ENCODE data around the gene ALKBH8.
"Not testable (repeated sequence)": the region's sequence is repeated elsewhere in the genome, so short reads cannot be mapped to it uniquely, and the experiment has no call there.

Gene ALKBH8

DNA sequence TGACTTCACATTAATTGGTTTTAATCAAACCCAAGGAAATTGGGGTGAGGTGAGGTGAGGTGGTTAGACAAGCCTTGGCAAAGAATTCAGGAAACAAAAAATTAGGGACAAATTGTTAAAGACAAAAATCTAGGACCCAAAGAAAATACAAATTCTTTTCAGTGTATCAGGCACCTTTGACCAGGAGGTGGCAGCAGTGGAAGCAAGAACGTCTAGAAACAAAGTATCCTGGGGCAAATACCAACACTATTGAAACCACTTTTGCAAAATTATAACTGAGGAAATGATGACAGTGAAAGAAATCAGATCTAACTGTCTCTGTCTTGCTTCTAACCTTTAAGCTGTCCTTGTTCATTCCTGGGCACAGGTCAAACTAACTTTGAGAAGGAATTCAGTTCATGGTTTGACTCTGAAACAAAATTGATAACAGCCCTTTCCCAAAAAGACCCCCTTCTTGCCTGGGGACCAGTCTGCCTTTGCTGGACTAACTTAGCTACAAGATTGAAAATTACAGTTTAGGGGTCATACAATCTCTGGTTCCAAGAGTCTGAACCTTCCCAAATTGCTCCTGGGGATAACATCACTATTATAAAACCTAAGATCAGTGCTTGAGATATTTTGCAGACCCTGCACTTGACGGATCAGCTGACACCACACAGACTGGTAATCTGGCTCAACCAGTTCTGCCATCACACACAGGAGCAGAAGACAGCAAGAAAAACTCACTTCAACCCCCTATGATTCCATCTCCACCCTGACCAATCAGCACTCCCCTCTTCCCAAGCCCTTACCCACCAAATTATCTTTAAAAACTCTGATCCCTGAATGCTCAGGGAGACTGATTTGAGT is 11.2 kb upstream of the ALKBH8 start:
- DNase-seq: peak; percentile 80

DNA sequence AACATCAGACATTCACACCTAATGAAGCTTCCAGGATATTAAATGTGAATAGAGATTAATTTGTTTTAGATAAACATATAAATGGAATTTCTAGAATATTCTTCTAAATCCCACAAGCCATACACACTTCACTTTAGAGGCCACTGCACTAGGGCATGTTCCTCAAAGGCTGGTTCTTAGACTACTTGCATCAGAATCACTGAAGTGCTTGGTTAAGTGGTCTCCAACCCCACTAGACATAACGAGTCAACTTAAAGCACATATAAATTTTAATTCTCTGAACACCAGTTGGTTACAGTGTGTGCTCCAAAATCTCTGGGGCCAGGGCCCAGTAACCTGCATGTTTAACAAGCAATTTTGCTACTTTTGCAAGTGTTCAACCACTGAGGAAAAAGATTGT is 7.9 kb upstream of the ALKBH8 start:
- no peak for DNase-seq

DNA sequence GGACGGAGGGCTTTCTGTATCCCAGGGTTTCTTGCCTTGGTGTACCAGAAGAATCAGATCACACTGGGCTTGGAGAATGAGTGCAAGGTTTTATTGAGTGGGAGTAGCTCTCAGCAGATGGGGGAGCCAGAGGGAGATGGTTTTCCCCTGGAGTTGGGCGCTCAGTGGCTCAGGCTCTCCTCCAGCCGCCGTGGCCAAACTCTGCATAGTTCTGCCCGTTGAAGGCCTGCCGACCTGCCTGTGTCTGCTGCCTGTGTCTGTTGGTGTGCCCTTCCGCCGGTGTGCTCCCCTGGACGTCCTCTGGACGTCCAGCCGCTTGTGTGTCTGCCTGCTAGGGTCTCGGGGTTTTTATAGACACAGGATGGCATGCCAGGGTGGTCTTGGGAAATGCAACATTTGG is 4.5 kb upstream of the ALKBH8 start:
- DNase-seq: no peak

DNA sequence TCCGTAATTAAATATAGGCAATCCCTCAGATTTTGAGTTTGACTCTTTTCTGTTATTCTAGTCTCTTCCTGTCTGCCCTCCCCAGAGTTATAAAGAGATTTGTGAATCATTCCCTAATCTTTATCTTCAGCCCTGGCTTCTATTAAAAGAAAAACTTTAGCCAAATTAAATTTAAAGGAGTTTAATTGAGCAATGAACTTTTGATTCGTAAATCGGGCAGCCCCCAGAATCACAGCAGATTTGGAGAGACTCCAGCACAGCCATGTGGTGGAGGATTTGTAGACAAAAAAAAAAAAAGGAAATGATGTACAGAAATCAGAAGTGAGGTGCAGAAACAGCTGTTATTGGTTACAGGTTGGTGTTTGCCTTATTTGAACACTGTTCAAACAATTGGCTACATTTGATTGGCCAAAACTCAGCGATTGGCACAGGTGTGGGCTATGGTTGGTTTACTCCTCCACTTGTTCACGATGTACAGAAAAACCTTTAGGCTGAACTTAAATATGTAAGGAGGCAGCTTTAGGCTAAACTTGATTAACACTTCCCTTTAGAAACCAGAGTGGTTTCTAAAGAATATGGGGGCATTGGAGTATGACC is 2.3 kb upstream of the ALKBH8 start:
- no peak for DNase-seq

DNA sequence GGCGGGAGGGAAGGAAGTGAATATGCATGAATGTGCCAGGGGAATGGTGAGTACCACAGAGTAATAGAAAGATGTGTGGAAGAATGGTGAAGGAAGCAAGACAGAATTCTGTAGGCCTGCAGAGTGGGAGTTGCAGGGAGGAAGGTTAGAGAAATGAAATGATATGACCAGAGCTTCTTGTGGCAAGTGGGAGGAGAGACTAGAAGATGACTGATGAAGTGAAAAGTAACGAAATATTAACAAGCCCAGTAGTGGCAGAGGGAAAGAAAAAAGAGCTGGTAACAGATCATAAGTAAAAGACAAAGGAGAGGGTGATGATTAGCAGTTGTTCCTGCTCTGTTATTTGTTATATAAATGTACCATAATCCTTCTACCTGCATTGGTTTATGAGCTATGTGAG is 1.0 kb upstream of the ALKBH8 start:
- DNase-seq: no peak

DNA sequence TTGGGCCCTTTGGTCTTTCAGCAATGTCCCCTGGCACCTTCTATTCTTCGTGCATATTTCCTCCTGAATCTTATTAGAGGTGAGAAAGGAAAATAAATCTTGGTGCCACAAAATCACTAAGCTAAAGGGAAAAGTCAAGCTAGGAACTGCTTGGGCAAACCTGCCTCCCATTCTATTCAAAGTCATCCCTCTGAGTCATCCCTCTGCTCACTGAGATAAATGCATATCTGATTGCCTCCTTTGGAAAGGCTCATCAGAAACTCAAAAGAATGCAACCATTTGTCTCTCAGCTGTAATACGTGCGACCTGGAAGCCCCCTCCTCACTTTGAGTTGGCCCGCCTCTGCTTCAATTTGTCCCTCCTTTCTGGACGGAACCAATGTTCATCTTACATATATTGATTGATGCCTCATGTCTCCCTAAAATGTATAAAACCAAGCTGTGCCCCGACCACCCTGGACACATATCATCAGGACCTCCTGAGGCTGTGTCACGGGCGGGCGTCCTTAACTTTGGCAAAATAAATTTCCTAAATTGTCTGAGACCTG is 493 bp upstream of the ALKBH8 start:
- DNase-seq: not testable (repeated sequence)

DNA sequence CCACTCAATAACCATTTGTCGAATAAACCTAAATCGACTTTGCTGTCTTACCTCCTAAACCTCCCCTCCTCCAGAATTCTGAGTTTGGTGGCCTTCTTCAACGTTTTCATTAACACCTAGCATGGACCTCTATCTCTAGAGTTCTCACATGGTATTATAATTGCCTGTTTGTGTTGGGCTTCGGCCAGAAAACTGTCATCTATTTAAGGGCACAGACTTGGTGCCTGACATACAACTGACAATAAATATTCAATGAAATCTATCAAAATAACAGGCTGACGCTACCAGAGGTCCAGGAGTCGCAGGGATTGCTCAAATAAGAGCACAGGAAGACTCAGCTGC is 687 bp downstream of the ALKBH8 start:
- DNase-seq: no peak

DNA sequence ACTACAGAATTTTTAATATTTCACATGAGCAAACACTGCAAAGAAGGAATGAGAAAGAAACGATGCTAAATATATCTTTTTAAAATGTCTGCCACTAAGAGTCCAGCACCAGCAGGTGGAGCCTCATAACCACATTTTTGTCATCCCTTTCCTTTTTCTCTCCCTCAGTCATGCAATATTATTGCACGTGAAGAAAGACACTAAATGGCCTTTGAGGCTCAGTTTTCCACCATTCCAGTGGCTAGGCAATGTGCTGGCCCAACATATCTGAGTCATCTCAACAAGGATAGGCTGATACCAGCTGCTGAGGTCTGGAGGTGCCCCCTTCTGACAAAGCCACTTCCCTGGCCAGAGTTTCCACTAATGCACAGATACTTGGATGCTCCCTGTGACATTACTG is 1.8 kb downstream of the ALKBH8 start:
- peak; percentile 68 for DNase-seq

DNA sequence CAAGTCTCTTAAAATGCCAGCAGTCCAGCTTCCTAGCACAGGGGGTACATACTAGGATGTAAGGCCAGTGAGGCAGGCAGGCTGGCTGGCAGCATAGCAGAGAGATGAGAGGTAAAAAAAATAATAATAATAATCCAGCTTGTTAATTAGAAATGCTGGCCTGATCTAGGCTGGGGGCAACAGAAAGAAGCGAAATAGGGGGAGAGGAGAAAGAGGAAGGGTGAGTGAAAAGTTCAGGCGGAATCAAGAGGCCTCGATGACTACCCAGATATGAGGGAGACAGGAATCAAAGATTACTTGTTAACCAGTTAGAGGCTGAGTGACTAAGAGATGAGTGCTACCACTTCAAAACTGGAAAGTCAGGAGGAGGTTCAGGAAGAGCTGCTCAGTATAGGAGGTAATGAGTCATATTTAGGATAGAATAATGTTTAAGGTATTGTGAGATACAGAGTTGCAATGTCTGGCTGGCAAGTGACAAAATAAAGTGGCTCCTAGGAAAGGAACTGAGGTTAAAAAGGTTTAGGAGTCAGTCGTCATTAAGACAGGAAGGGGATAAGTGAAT is 2.8 kb downstream of the ALKBH8 start:
- no peak for DNase-seq

DNA sequence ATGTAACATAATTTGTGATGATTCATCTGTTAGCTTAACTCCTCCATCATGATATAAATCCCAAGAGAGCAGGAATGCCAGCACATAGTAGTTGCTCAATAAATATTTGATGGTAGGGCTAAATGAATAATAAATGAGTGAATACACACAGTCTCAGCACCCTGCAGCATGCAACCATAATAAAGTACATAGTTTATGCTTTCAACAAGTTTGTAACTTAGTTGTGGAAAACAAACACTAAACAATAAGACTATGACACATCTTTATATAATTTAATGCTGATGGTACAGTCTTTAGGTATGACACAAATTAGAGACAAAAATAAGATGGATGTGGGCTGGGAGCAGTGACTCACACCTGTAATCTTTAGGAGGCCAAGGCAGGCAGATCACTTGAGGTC is 3.8 kb downstream of the ALKBH8 start:
- no peak for DNase-seq

DNA sequence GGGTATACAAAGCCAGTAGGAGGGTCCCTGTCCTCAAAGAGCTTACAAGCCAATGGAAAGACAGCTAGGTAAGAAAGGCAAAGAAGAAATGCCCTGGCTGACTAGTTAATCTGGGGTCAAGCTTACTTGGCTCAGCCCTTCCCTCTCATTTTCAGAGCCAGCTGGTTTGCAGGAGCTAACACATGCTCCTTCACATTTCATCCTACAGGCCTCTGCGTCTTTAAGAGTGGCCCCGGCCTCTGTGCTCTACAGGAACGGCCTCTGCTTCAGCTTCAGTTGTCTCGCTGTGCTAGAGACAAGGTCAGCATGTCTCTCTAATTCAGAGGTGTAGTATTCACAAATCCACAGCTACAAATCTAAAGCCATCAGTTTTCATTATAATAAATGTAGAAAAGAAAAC is 15.2 kb downstream of the ALKBH8 start:
- no peak for DNase-seq

DNA sequence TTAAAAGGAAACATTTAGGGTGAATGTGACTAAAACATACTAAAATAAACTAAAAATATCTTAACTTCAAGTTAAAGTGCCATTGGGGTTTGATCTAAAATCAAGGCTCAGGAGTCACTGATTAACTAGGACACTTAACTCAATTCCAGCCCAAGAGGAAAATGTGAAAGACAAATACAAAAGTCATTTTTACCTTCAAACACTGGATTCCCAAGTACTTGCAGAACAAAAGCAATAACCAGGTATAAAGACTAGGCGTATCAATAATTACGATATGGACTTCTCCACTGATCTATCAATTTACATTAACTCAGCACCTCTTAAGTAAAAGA is 15.6 kb downstream of the ALKBH8 start:
- no peak for DNase-seq

DNA sequence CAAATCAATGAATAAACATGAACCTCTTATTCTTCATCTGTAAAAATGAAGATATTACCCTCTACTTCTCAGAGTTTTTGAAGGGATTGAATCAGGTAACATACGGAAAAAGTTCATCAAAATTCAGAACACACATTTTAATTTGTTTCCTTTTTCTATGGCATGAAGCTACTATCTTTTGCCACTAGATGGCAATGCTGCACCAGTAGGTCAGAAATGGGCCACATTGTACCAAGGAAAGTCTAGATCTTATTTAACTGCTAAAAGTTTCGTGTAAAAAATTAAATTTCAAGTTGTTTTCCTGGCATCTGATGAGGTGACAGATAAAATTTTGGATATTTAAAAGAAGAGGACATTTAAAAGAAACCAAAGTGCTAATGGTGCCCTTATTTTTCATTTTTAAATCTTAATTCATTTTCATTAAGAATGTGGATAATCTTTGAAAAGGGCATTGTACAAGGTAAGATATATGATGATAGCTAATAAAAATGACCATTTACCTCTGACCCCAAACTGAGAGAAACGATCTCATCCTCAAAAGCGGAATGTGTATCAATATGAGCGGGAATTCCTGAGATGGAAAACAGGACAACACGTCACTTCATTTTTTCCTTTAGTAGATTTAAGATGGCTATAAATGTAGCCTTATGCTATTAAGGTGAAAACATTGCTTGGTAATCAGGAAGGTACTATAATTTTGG is 16.1 kb downstream of the ALKBH8 start:
- no peak for DNase-seq

DNA sequence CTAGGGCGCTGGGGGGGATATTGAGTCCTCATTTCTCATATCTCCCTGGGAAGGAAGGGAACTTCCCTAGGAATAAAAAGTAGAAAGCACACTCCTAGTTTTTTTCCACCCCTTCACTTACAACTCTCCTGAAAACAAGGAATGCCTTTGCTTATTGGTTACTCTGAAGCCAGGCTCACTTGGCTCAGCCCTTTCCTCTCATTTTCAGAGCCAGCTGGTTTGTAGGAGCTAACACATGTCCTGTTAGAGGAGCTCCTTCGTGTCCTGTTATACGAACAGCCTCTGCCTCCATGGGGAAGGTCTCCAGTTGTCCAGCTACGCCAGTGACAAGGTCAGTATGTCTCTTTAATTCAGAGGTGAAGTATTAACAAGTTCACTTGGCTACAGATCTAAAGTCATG is 17.6 kb downstream of the ALKBH8 start:
- no peak for DNase-seq

DNA sequence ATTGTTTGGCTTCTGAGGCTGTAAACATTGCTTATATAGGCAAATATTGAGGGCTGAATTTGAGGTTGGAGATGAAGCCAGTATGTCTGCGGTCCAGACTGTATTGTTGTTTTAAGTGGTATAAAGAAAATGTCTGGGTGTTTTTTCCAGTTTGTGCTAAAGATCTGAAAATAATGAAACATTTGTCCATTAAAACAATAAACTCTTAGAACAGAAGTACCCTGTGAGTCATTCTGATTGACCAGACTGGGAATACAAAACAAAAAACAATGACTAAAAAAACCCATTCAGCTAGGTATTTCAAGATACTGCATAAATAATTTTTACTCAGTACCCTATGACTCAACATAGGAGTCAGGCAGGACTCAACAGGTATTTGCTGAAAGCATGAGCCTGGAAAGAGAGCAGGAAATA is 20.4 kb downstream of the ALKBH8 start:
- DNase-seq: no peak

DNA sequence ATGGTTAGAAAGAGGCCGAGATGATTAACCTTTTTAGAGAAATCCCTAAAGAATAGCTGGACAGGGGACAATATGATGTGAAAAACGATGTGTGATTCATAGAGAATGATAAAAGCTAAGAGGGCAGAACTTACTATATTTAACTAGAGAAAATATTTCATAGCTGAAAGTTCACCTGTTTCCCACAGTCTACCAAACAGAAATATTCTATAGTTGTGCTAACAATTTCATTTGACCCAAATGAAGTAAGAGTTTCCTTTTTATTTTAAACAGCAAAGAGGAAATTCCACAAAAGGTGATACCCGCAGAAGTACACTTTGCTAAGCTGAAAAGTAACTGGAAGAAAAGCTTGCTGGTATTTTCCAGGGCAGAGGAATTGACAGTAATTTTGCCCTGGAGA is 26.7 kb downstream of the ALKBH8 start:
- DNase-seq: no peak

DNA sequence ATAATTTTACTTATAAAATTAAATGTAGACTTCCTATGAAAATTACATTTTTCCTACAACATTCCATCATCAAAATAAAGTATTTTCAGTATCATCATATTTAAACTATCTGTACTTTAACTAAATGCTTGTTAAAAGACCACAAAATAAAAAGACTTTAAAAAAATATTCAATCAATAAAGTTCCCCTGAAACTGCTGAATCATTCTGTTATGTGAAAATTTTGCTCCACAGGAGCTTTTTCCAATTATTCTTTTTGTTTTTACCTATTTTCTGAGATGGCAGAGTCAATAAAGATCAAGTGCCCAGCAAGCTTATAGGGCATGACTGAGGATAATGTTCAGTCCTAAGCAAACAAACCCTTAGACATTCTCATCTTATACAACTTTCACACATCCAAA is 27.3 kb downstream of the ALKBH8 start:
- no peak for DNase-seq

DNA sequence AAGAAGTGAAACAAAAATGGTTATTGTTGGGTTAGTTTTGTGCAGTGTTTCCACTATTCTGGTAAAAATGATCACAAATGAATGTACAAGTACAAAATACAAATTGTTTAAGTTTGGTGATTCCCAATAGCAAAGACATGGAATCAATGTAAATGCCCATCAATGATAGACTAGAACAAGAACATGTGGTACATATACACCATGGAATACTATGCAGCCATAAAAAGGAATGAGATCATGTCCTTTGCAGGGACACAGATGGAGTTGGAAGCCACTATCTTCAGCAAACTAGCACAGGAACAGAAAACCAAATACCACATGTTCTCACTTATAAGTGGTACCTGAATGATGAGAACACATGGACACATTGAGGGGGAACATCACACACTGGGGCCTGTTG is 28.4 kb downstream of the ALKBH8 start:
- DNase-seq: not testable (repeated sequence)

DNA sequence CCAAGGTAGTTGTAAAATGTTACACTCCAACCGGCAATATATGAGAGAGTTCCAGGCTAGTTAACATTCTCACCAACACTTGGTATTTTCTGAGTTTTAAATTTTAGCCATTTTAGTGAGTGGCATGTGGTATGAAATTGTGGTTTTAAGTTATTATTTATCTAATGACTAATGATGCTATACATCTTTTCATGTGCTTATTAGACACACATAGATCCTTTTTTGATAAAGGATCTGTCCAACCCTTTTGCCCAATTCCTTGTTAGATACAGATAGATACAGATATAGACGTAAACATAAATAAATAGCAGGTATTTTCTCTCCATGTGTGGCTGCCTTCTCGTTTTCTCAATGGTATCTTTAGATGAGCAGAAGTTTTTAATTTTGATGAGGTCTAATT is 39.3 kb downstream of the ALKBH8 start:
- no peak for DNase-seq

DNA sequence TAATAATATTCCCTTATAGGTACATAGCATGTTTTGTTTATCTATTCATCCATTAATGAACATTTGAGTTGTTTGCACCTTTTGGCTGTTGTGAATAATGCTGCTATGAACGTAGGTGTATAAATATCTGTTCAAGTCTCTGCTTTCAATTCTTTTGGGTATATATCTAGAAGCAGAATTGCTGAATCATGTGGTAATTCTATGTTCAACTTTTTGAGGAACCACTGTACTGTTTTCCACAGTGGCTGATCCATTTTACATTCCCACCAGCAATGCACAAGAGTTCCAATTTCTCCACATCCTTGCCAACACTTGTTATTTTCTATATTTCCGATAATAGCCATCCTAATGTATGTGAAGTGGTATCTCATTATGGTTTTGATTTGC is 56.7 kb downstream of the ALKBH8 start:
- DNase-seq: no peak

DNA sequence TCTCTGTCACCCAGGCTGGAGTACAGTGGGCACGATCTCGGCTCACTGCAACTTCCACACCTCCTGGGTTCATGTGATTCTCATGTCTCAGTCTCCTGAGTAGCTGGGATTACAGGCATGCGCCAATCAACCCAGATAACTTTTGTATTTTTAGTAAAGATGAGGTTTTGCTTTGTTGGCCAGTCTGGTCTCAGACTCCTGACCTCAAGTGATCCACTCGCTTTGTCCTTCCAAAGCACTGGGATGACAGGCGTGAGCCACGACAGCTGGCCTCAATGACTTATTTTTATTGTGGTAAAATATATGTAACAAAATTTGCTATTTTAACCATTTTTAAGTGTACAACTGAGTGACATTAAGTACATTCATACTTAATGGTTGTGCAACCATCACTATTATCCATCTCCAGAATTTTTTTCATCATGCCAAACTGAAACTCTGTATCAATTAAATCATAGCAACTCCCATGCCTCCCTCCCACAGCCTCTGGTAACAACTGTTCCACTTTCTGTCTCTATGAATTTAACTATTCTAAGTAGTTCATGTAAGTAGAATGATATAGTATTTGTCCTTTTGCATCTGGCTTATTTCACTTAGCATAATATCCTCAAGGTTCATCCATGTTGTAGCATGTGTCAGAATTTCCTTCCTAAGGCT is 57.2 kb downstream of the ALKBH8 start:
- DNase-seq: no peak

DNA sequence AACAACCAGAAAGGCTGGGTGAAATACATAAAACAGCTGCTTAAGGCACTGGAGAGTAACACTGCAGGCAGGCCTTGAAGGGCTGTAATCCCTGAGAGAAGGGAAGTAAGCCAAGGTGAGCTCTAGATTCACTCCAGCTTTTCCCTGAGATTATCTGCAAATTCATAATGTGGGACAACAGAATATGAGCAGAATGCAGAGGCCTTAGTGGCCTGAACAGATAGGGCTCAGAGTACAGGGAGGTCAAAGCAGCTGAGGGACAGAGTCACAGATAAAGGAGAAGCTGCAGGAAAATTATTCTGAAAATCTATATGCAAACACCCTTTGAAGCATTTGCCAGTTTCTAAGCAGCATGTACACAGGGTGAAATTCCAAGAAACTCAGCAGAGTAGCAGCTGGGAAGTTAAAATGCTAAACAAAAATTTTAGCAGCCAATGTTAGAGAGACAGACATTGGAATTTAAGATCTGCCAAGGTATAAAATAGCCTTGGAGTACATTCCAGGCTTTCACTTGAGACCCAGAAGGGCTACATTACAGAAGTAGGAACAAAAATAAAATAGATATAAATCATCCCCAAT is 59.8 kb downstream of the ALKBH8 start:
- DNase-seq: no peak

DNA sequence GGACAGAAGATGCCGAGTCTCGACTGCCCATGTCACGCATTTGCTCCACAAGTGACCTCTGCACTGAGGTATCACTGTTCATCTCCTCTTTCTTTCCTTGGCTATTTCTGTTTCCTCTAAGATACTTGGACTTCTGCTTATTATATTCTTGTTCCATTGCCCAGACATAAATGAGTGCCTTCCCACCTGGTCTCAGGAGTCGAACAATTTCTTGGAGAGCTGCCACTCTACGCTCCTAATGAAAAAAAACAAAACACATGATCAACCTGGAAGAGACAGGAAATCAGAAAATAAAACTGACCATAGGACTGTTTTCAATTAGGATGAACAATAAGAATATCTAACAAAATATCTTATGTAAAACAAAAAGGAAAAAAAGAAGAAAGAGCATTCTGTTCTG is 60.6 kb downstream of the ALKBH8 start:
- DNase-seq: no peak
